Measurements from ENCODE around the gene ATP6V1E1.
"Not testable (repeated sequence)": the region's sequence is repeated elsewhere in the genome, so short reads cannot be mapped to it uniquely, and the experiment has no call there.

Gene ATP6V1E1

GRCh38 chr22:17575151-17575550, 53.4 kb downstream of the ATP6V1E1 start:
- no peak overlapping the region for H3K27ac Mint-ChIP-seq (ENCODE audit: low read depth)
- no peaks in the 10 kb centered on the region for H3K4me1 Mint-ChIP-seq
- DNase-seq (ENCODE audit: low spot score in 2 of 2) (no peak), ATAC-seq (replicated peaks; ENCODE audit: extremely low read depth, poor library complexity, severe bottlenecking) (no peak)
- H3K9me3 Mint-ChIP-seq, result no peaks in the 10 kb centered on the region
- peaks cover 2% of the 10 kb centered on the region for H3K36me3 Mint-ChIP-seq (ENCODE audit: insufficient read depth)
- peaks cover 35% of the 10 kb centered on the region for H3K27me3 Mint-ChIP-seq
- H3K4me3 Mint-ChIP-seq, result no peak overlapping the region

- H3K27ac Mint-ChIP-seq (ENCODE audit: low read depth), result no peak overlapping the region
- no peak overlapping the region for H3K4me3 Mint-ChIP-seq
- ATAC-seq (replicated peaks; ENCODE audit: extremely low read depth, poor library complexity, severe bottlenecking) (no peak), DNase-seq (ENCODE audit: low spot score in 2 of 2) (no peak)
- peaks cover 2% of the 10 kb centered on the region for H3K36me3 Mint-ChIP-seq (ENCODE audit: insufficient read depth)
- peaks cover 41% of the 10 kb centered on the region for H3K27me3 Mint-ChIP-seq
- H3K4me1 Mint-ChIP-seq, result no peaks in the 10 kb centered on the region
- H3K9me3 Mint-ChIP-seq, result no peaks in the 10 kb centered on the region
Measured at GRCh38 chr22:17570851-17571631, 57.5 kb downstream of the ATP6V1E1 start.

- Mint-ChIP-seq H3K36me3 (ENCODE audit: insufficient read depth) (peaks cover 2% of the 10 kb centered on the region), H3K27me3 (peaks cover 45% of the 10 kb centered on the region), H3K4me3 (no peak overlapping the region), H3K27ac (ENCODE audit: low read depth) (no peak overlapping the region), H3K9me3 (no peaks in the 10 kb centered on the region), H3K4me1 (no peaks in the 10 kb centered on the region)
- no peak for ATAC-seq (replicated peaks; ENCODE audit: extremely low read depth, poor library complexity, severe bottlenecking)
- no peak for DNase-seq (ENCODE audit: low spot score in 2 of 2)
Measured at GRCh38 chr22:17569971-17570511, 58.5 kb downstream of the ATP6V1E1 start.

GRCh38 chr22:17566776-17567175, 61.8 kb downstream of the ATP6V1E1 start:
- no peak overlapping the region for H3K4me3 Mint-ChIP-seq
- peaks cover 4% of the 10 kb centered on the region for H3K36me3 Mint-ChIP-seq (ENCODE audit: insufficient read depth)
- no peak for ATAC-seq (replicated peaks; ENCODE audit: extremely low read depth, poor library complexity, severe bottlenecking)
- peaks cover 49% of the 10 kb centered on the region for H3K27me3 Mint-ChIP-seq
- H3K27ac Mint-ChIP-seq (ENCODE audit: low read depth), result no peak overlapping the region
- H3K9me3 Mint-ChIP-seq, result no peaks in the 10 kb centered on the region
- no peaks in the 10 kb centered on the region for H3K4me1 Mint-ChIP-seq
- no peak for DNase-seq (ENCODE audit: low spot score in 2 of 2)

GRCh38 chr22:17566016-17566687, 62.4 kb downstream of the ATP6V1E1 start:
- not testable (repeated sequence) for H3K9me3 Mint-ChIP-seq; H3K36me3 Mint-ChIP-seq (ENCODE audit: insufficient read depth); H3K4me3 Mint-ChIP-seq

GRCh38 chr22:17563936-17564391, 64.6 kb downstream of the ATP6V1E1 start:
- Mint-ChIP-seq H3K27me3 (peaks cover 35% of the 10 kb centered on the region), H3K4me3 (no peak overlapping the region)

More at GRCh38 chr22:17566016-17566687, 62.4 kb downstream of the ATP6V1E1 start:
- H3K27me3 Mint-ChIP-seq, result peaks cover 44% of the 10 kb centered on the region
- not testable (repeated sequence) for DNase-seq (ENCODE audit: low spot score in 2 of 2); ATAC-seq (replicated peaks; ENCODE audit: extremely low read depth, poor library complexity, severe bottlenecking); H3K4me1 Mint-ChIP-seq; H3K27ac Mint-ChIP-seq (ENCODE audit: low read depth)

GRCh38 chr22:17562906-17563870, 65.4 kb downstream of the ATP6V1E1 start, which contains the start of gene SLC25A18:
SLC25A18 (plus strand) TSS chr22:17563498; CDS start chr22:17579945, 16,447 bp downstream.
- H3K27me3 Mint-ChIP-seq, result peaks cover 38% of the 10 kb centered on the region
- peaks cover 2% of the 10 kb centered on the region for H3K36me3 Mint-ChIP-seq (ENCODE audit: insufficient read depth)
- H3K4me1 Mint-ChIP-seq, result no peaks in the 10 kb centered on the region
- no peak within 1 kb of the TSS for H3K4me3 Mint-ChIP-seq
- H3K27ac Mint-ChIP-seq (ENCODE audit: low read depth), result no peak within 1 kb of the TSS
- ATAC-seq (replicated peaks; ENCODE audit: extremely low read depth, poor library complexity, severe bottlenecking), result no peak
- no peaks in the 10 kb centered on the region for H3K9me3 Mint-ChIP-seq
- DNase-seq (ENCODE audit: low spot score in 2 of 2), result no peak

More at GRCh38 chr22:17563936-17564391, 64.6 kb downstream of the ATP6V1E1 start:
- peaks cover 2% of the 10 kb centered on the region for H3K36me3 Mint-ChIP-seq (ENCODE audit: insufficient read depth)
- no peaks in the 10 kb centered on the region for H3K9me3 Mint-ChIP-seq
- H3K4me1 Mint-ChIP-seq, result no peaks in the 10 kb centered on the region
- DNase-seq (ENCODE audit: low spot score in 2 of 2), result no peak
- no peak for ATAC-seq (replicated peaks; ENCODE audit: extremely low read depth, poor library complexity, severe bottlenecking)
- no peak overlapping the region for H3K27ac Mint-ChIP-seq (ENCODE audit: low read depth)

GRCh38 chr22:17559188-17559587, 69.4 kb downstream of the ATP6V1E1 start:
- DNase-seq (ENCODE audit: low spot score in 2 of 2), result no peak
- no peaks in the 10 kb centered on the region for H3K4me1 Mint-ChIP-seq
- H3K4me3 Mint-ChIP-seq, result no peak overlapping the region
- no peak overlapping the region for H3K27ac Mint-ChIP-seq (ENCODE audit: low read depth)
- H3K36me3 Mint-ChIP-seq (ENCODE audit: insufficient read depth), result no peaks in the 10 kb centered on the region
- ATAC-seq (replicated peaks; ENCODE audit: extremely low read depth, poor library complexity, severe bottlenecking), result no peak
- no peaks in the 10 kb centered on the region for H3K9me3 Mint-ChIP-seq
- peaks cover 34% of the 10 kb centered on the region for H3K27me3 Mint-ChIP-seq

GRCh38 chr22:17554814-17555213, 73.7 kb downstream of the ATP6V1E1 start:
- no peak overlapping the region for H3K27ac Mint-ChIP-seq (ENCODE audit: low read depth)
- no peak overlapping the region for H3K4me3 Mint-ChIP-seq
- peaks cover 18% of the 10 kb centered on the region for H3K27me3 Mint-ChIP-seq
- no peaks in the 10 kb centered on the region for H3K9me3 Mint-ChIP-seq
- H3K36me3 Mint-ChIP-seq (ENCODE audit: insufficient read depth), result no peaks in the 10 kb centered on the region
- no peaks in the 10 kb centered on the region for H3K4me1 Mint-ChIP-seq
- ATAC-seq (replicated peaks; ENCODE audit: extremely low read depth, poor library complexity, severe bottlenecking), result no peak
- no peak for DNase-seq (ENCODE audit: low spot score in 2 of 2)

GRCh38 chr22:17552737-17553136, 75.8 kb downstream of the ATP6V1E1 start:
- Mint-ChIP-seq H3K9me3 (no peaks in the 10 kb centered on the region), H3K27me3 (peaks cover 11% of the 10 kb centered on the region), H3K4me3 (no peak overlapping the region), H3K36me3 (ENCODE audit: insufficient read depth) (no peaks in the 10 kb centered on the region), H3K27ac (ENCODE audit: low read depth) (no peak overlapping the region), H3K4me1 (no peaks in the 10 kb centered on the region)
- ATAC-seq (replicated peaks; ENCODE audit: extremely low read depth, poor library complexity, severe bottlenecking) (no peak), DNase-seq (ENCODE audit: low spot score in 2 of 2) (no peak)

- peaks cover 9% of the 10 kb centered on the region for H3K27me3 Mint-ChIP-seq
- H3K27ac Mint-ChIP-seq (ENCODE audit: low read depth), result no peak overlapping the region
- H3K4me3 Mint-ChIP-seq, result no peak overlapping the region
- H3K9me3 Mint-ChIP-seq, result no peaks in the 10 kb centered on the region
- ATAC-seq (replicated peaks; ENCODE audit: extremely low read depth, poor library complexity, severe bottlenecking) (no peak), DNase-seq (ENCODE audit: low spot score in 2 of 2) (no peak)
- H3K4me1 Mint-ChIP-seq, result no peaks in the 10 kb centered on the region
- no peaks in the 10 kb centered on the region for H3K36me3 Mint-ChIP-seq (ENCODE audit: insufficient read depth)
Measured at GRCh38 chr22:17549655-17550054, 78.9 kb downstream of the ATP6V1E1 start.

GRCh38 chr22:17549183-17549582, 79.4 kb downstream of the ATP6V1E1 start:
- Mint-ChIP-seq H3K27me3 (peaks cover 9% of the 10 kb centered on the region), H3K27ac (ENCODE audit: low read depth) (peak overlapping the region; percentile 26), H3K9me3 (no peaks in the 10 kb centered on the region), H3K4me3 (no peak overlapping the region), H3K36me3 (ENCODE audit: insufficient read depth) (no peaks in the 10 kb centered on the region), H3K4me1 (no peaks in the 10 kb centered on the region)
- ATAC-seq (replicated peaks; ENCODE audit: extremely low read depth, poor library complexity, severe bottlenecking) (no peak), DNase-seq (ENCODE audit: low spot score in 2 of 2) (no peak)
